Lower leg skin (tissue), 3 donors: ENCODE data around the gene CALN1.

Source experiments
- CTCF ChIP-seq, 3 donors: fragments of 450-650 bp; IDR thresholded peaks; one replicate each; pipeline ENCODE4 v1.5.1; 2016; ENCODE audit warnings: antibody characterized with exemption in 3 of 3, mild to moderate bottlenecking in 3 of 3, moderate library complexity in 2 of 3
- POLR2A ChIP-seq, 2 donors: fragments of 450-650 bp; IDR thresholded peaks; one replicate each; pipeline ENCODE4 v1.6.1; 2016 to 2017; ENCODE audit warnings: antibody characterized with exemption in 2 of 2, mild to moderate bottlenecking in 1 of 2, moderate library complexity in 1 of 2

DNA sequence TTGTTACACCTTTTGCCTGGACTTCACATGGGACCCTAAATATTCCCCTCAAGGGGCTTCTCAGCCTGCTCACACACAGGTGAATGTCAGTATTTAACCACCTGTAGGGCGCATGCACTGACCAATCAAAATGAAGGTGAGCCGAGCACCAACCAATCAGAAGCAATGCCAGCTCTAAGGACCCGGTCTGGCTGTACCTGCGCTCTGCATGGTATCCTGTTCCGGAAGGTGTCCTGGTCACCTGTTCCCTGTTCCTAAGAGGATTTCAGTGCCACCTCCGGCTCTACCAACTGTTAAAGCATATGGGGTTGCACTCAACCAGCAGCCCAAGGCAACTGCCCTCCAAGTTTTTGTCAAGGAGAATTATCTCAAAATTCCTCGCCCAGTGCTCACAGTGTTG is 18.4 kb upstream of the CALN1 start:
- TF ChIP-seq CTCF (IDR thresholded peaks at IDR 0.05) (no peak), POLR2A (IDR thresholded peaks at IDR 0.05) (no peak)
